NCI-H82 (cell line): ENCODE results near the gene CBFA2T2.
"Not testable (repeated sequence)": the region's sequence is repeated elsewhere in the genome, so short reads cannot be mapped to it uniquely, and the experiment has no call there.

Experiments used
- DNase-seq: peaks from one replicate; lab custom pipeline; 2025; lab: John Stamatoyannopoulos, UW

CBFA2T2 gene

DNA sequence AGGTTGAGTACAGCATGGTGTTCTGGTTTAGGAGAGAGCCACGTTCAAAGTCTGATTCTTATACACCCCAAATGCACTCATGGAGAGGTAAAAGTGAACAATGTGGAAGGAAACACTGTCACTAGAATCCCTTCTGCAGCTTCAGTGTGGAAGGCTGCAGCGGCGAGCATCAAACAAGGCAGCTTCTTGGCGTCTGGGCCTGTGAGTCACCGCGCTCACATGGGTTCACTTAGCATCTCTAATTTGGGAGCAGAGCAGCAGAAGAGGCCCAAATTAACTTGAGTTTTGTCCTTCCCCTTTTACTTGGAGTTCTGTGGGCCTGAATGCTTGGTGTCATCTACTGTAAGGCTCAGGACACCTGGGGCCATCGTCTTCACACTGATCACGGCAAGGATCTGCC lies 207.2 kb downstream of the CBFA2T2 start:
- no peak for DNase-seq

- not testable (repeated sequence) for DNase-seq
Observed at GRCh38 chr20:33698966-33699365, 209.1 kb downstream of the CBFA2T2 start.
